A549 (cell line): Measurements from ENCODE around the gene PPRC1. TPM values are rescaled to one million over a fixed set of nuclear protein-coding genes. Genes with fewer than 3 reads are reported as not detected.
A peak's percentile ranks its signal among the peaks of the same experiment; 100 is the strongest.

Experiments
- ATOH8 ChIP-seq: fragments of 250-450 bp; sonication (Bioruptor Pico); IDR thresholded peaks from 2 replicates; pipeline ENCODE4 v1.5.0; 2020; ENCODE audit warnings: low read depth, mild to moderate bottlenecking, moderate library complexity
- BCL3 ChIP-seq: fragments of >200 bp; sonication (Bioruptor Twin); formaldehyde crosslinking; IDR thresholded peaks from 3 replicates; pipeline ENCODE4 v1.6.1; 2016
- BHLHE40 ChIP-seq: IDR thresholded peaks from 2 replicates; pipeline ENCODE4 v1.6.1; 2012; ENCODE audit warnings: low read depth, low read length, inconsistent platforms
- ELK1 ChIP-seq: fragments of 150-350 bp; IDR thresholded peaks from 2 replicates; pipeline ENCODE4 v1.6.1; 2014; ENCODE audit warnings: low read depth, mild to moderate bottlenecking, low read length
- FOSB ChIP-seq: fragments of 250-450 bp; sonication (Bioruptor Pico); IDR thresholded peaks from 2 replicates; pipeline ENCODE4 v1.5.0; 2020; ENCODE audit warnings: mild to moderate bottlenecking, moderate library complexity
- HES2 ChIP-seq: fragments of >200 bp; sonication (Bioruptor Twin); formaldehyde crosslinking; IDR thresholded peaks from 2 replicates; pipeline ENCODE4 v1.6.1; 2016
- HEYL ChIP-seq: fragments of 250-450 bp; sonication (Bioruptor Pico); IDR thresholded peaks from 2 replicates; pipeline ENCODE4 v1.8.0; 2021; ENCODE audit warnings: mild to moderate bottlenecking, moderate library complexity
- HMGXB4 ChIP-seq: fragments of 250-450 bp; sonication (Bioruptor Pico); IDR thresholded peaks from 2 replicates; pipeline ENCODE4 v1.5.0; 2021; ENCODE audit warnings: mild to moderate bottlenecking, moderate library complexity, borderline replicate concordance
- MAFK ChIP-seq: fragments of 450-650 bp; IDR thresholded peaks from 2 replicates; pipeline ENCODE4 v1.6.1; 2014; ENCODE audit not compliant: partially characterized antibody
- MAZ ChIP-seq: fragments of 150-350 bp; IDR thresholded peaks from 2 replicates; pipeline ENCODE4 v1.6.1; 2014; ENCODE audit warnings: antibody characterized with exemption, low read depth, low read length, borderline replicate concordance
- NR3C1 ChIP-seq: fragments of >200 bp; sonication (Bioruptor Twin); formaldehyde crosslinking; IDR thresholded peaks from 3 replicates; pipeline ENCODE4 v1.6.1; 2017
- PBX3 ChIP-seq: IDR thresholded peaks from 2 replicates; pipeline ENCODE4 v1.6.1; 2012
- PHF8 ChIP-seq: fragments of 200-600 bp; sonication (generic); IDR thresholded peaks from 2 replicates; pipeline ENCODE4 v1.6.1; 2016; ENCODE audit warnings: low read depth, mild to moderate bottlenecking, antibody characterized with exemption, moderate library complexity, borderline replicate concordance
- POLR2AphosphoS2 ChIP-seq: conservative IDR thresholded peaks from 2 replicates; pipeline ENCODE4 v1.6.1; 2012; ENCODE audit warnings: low read length, improper control_type of control experiment, inconsistent platforms
- RARB ChIP-seq: fragments of 250-450 bp; sonication (Bioruptor Pico); IDR thresholded peaks from 2 replicates; pipeline ENCODE4 v1.8.0; 2021; ENCODE audit warnings: mild to moderate bottlenecking, moderate library complexity
- RNF2 ChIP-seq: fragments of 200-600 bp; sonication (generic); IDR thresholded peaks from 2 replicates; pipeline ENCODE4 v1.6.1; 2016; ENCODE audit warnings: low read depth, mild to moderate bottlenecking, antibody characterized with exemption, moderate library complexity, borderline replicate concordance
- SMC3 ChIP-seq: fragments of >200 bp; sonication (Bioruptor Twin); formaldehyde crosslinking; IDR thresholded peaks from 3 replicates; pipeline ENCODE4 v1.6.1; 2018; ENCODE audit warnings: inconsistent platforms
- TFCP2L1 ChIP-seq: fragments of 250-450 bp; sonication (Bioruptor Pico); IDR thresholded peaks from 2 replicates; pipeline ENCODE4 v1.5.0; 2021; ENCODE audit warnings: mild to moderate bottlenecking
- ZC3H11A ChIP-seq: fragments of 450-650 bp; IDR thresholded peaks from 2 replicates; pipeline ENCODE4 v1.6.1; 2014; ENCODE audit warnings: antibody characterized with exemption, mild to moderate bottlenecking
- ZFP36 ChIP-seq: fragments of 450-650 bp; IDR thresholded peaks from 2 replicates; pipeline ENCODE4 v1.6.1; 2014; ENCODE audit warnings: borderline replicate concordance; ENCODE audit not compliant: partially characterized antibody
- ZNF302 ChIP-seq: fragments of 250-450 bp; sonication (Bioruptor Pico); IDR thresholded peaks from 2 replicates; pipeline ENCODE4 v1.9.0; 2021; ENCODE audit warnings: inconsistent platforms, mild to moderate bottlenecking, moderate library complexity
- polyA plus RNA-seq, 4 experiments: library from polyadenylated mRNA; depleted of rRNA in 3 of 4; stranded (reverse); fragments of >200 nt; fragmentation: RNase III in 1 of 4; extraction: RNeasy Plus Mini Kit Qiagen cat#74134 plus additional on column Dnase treatment in 1 of 4; gene quantifications; 2 replicates in 3 of 4; 3 replicates in 1 of 4; pipeline ENCODE4 v1.2.3, GENCODE V29; 2011 to 2017
- TF ChIP-seq, protein P1 (sequence below): IDR thresholded peaks from 2 replicates; pipeline ENCODE4 v1.6.1; 2012

The PPRC1 gene
- polyA plus RNA-seq, 2 of the 4 experiments (the other 2 are of a cell fraction): 27.0 to 44.1 TPM

DNA sequence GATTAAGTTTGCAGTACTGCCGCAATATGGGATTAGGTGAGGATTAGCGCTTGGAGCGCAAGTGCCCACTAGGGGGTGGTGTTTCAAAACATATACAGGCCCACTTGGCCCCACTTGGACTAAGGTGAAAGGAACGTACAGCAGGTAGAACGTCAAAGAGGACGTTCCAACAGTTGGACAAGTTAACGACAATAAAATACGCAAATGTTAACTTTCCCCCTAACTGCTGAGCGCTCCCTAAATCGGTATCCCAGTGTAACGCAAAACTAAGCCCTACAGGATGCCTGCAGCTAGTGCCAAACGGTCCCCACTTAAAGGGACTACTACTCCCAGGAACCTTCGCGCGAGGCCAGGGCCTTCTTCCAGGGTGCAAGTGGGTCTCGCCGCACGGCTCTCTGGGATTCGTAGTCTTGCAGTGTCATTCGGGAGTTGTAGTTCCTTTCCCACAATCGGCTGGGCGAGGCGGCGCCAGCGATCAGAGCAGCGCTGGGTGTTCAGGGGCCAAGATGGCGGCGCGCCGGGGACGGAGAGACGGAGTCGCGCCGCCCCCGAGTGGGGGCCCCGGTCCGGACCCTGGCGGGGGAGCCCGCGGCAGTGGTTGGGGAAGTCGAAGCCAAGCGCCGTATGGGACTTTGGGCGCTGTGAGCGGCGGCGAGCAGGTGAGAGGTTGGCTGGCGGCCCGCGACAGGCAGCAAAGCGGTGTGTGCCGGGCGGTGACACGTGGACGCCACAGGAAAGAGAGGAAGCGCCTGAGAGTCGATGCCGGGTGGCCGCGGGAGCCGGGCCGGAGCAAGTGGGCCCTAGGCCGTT lies at the start of gene PPRC1 (continued):
- TF ChIP-seq HMGXB4 (CRISPR knock-in tag) (peak; percentile 48; the same call in 1 of the 2 replicates), ZNF302 (CRISPR knock-in tag) (no peak), ZC3H11A (no peak), BHLHE40 (no peak), ELK1 (no peak), TFCP2L1 (CRISPR knock-in tag) (no peak), NR3C1 (no peak), SMC3 (peak; percentile 61), HES2 (no peak), MAZ (0 out of 2 replicates have a peak, but pooled peaks have one; percentile 18), MAFK (peak; percentile 11), BCL3 (peak; percentile 74; the same call in 2 of the 3 replicates), PHF8 (peak; percentile 98), RNF2 (no peak), HEYL (CRISPR knock-in tag) (no peak), POLR2AphosphoS2 (no peak), PBX3 (no peak), RARB (CRISPR knock-in tag) (no peak), FOSB (CRISPR knock-in tag) (no peak), ATOH8 (no peak; the same call in 1 of the 2 replicates), ZFP36 (no peak)
- TF ChIP-seq, protein P1, sequence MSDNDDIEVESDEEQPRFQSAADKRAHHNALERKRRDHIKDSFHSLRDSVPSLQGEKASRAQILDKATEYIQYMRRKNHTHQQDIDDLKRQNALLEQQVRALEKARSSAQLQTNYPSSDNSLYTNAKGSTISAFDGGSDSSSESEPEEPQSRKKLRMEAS: peak; percentile 87
- TF ChIP-seq, all 56 proteins: peak for 14
